Measurements from ENCODE around the gene SKIL. TPM values are rescaled to one million over a fixed set of nuclear protein-coding genes. Genes with fewer than 3 reads are reported as not detected.

SKIL gene
- total RNA-seq, 2 experiments from 2014 or later, result 15.6 to 20.3 TPM

DNA sequence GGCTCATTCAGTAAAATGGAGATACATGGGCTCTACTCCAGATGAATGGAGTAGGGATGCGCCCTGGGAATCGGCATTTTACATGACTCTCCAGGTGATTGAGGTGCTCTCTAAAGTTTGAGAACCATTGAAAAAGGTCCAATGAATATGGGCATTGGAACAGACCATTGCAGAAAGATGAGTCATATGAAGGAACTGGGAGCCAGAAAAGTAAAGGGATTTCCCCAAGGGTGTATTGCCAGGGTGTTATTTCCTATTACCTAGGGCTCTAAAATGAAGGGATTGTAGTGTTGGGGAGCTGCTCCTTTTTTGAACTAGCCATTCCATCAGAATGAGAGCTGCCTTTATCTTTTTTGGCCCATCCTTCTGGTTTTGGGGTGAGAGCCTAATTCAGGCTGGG is 82.8 kb downstream of the SKIL start:
- DNase-seq, result no peak
- H3K9me3 Mint-ChIP-seq (ENCODE audit: low read depth), result no peaks in the 10 kb centered on the region
- no peak overlapping the region for H3K27ac Mint-ChIP-seq
- intact Hi-C loops (cut with DNase I, micrococcal nuclease), result no loop called here
- H3K4me3 Mint-ChIP-seq, result no peak overlapping the region
- ChIA-PET POLR2A (no interaction called here), CTCF (interaction anchor here (0.6 to 0.7 kb wide), 2 partner anchors 136 to 294 kb away, joined by 3 read pairs; no protein-coding TSS in a partner anchor)
- peaks cover 15% of the 10 kb centered on the region for H3K27me3 Mint-ChIP-seq
- H3K4me1 Mint-ChIP-seq, result peaks cover 7% of the 10 kb centered on the region
- ATAC-seq, result peak; percentile 69
- no peaks in the 10 kb centered on the region for H3K36me3 Mint-ChIP-seq (ENCODE audit: low read depth)

- ATAC-seq, result no peak
- intact Hi-C loops (cut with DNase I, micrococcal nuclease), result no loop called here
- peaks cover 15% of the 10 kb centered on the region for H3K27me3 Mint-ChIP-seq
These were observed 83.9 kb downstream of the SKIL start for GRCh38 chr3:170441412-170441811.

DNA sequence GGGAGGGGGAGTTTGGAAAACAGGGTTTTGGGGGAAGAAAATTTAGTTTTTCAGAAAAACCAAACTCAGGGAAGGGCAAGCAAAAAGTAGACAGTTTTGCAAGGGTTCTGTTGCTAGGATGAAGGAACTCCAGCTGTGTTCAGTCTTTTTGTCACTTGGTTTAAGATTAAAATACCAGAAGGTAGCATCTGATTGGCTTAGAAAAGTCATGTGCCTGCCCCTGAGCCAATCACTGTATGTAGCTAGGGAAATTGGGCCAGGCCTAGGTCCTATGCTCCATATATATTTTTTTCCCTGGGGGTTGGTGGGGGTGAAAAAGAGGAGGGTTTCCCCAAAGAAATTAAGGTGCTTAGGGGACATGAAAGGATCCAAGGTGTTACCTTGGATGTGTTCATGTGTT is 85.4 kb downstream of the SKIL start:
- ATAC-seq (no peak), DNase-seq (no peak)
- CTCF ChIA-PET, result no interaction called here
- Mint-ChIP-seq H3K9me3 (ENCODE audit: low read depth) (no peaks in the 10 kb centered on the region), H3K4me3 (no peak overlapping the region), H3K27ac (no peak overlapping the region), H3K36me3 (ENCODE audit: low read depth) (no peaks in the 10 kb centered on the region), H3K27me3 (peaks cover 15% of the 10 kb centered on the region), H3K4me1 (peaks cover 7% of the 10 kb centered on the region)
- POLR2A ChIA-PET, result interaction anchor here (0.7 kb wide), 1 partner anchor 22 kb away, joined by 3 read pairs; no protein-coding TSS in a partner anchor
- intact Hi-C loops (cut with DNase I, micrococcal nuclease), result no loop called here

More at GRCh38 chr3:170441412-170441811, 83.9 kb downstream of the SKIL start:
- Mint-ChIP-seq H3K4me1 (peaks cover 7% of the 10 kb centered on the region), H3K9me3 (ENCODE audit: low read depth) (no peaks in the 10 kb centered on the region), H3K27ac (no peak overlapping the region), H3K4me3 (no peak overlapping the region), H3K36me3 (ENCODE audit: low read depth) (no peaks in the 10 kb centered on the region)
- CTCF ChIA-PET, result interaction anchor here (1.5 kb wide), 1 partner anchor 371 kb away, joined by 5 read pairs; no protein-coding TSS in a partner anchor
- POLR2A ChIA-PET, result no interaction called here
- no peak for DNase-seq

GRCh38 chr3:170443457-170443856 is 85.9 kb downstream of the SKIL start:
- CTCF ChIA-PET, result interaction anchor here (0.6 kb wide), 1 partner anchor 11 kb away, joined by 4 read pairs; no protein-coding TSS in a partner anchor
- no peak overlapping the region for H3K27ac Mint-ChIP-seq

More at GRCh38 chr3:170443457-170443856, 85.9 kb downstream of the SKIL start:
- Mint-ChIP-seq H3K4me1 (peaks cover 7% of the 10 kb centered on the region), H3K36me3 (ENCODE audit: low read depth) (no peaks in the 10 kb centered on the region), H3K27me3 (peaks cover 15% of the 10 kb centered on the region), H3K9me3 (ENCODE audit: low read depth) (no peaks in the 10 kb centered on the region), H3K4me3 (no peak overlapping the region)
- POLR2A ChIA-PET, result interaction anchor here (0.7 kb wide), 1 partner anchor 23 kb away, joined by 3 read pairs; no protein-coding TSS in a partner anchor
- intact Hi-C loops (cut with DNase I, micrococcal nuclease), result no loop called here
- no peak for DNase-seq
- no peak for ATAC-seq

Small RNA genes within 50 kb of the gene (microRNA-seq; reads per million reads assigned to microRNA genes)
- gene MIR6828 (ENCODE audit: borderline replicate concordance), result not detected

Other genes with a start within 250 kb of the SKIL start
- 10 to 100 TPM; 47.6 to 83.9 TPM for gene PHC3, start 176.0 kb upstream of the SKIL start, total RNA-seq
- gene PRKCI, start 135.3 kb upstream of the SKIL start, total RNA-seq, result 10 to 100 TPM; 32.3 to 33.0 TPM
- not detected for gene CLDN11, start 61.2 kb downstream of the SKIL start, total RNA-seq
- not detected for gene SLC7A14, start 228.4 kb downstream of the SKIL start, total RNA-seq

All from activated CD4-positive, alpha-beta T cell treated with anti-CD3 and anti-CD28 coated beads for 36 hours (primary cell).